WTC11 (cell line): ENCODE data around the gene SHISAL2A. TPM values are rescaled to one million over a fixed set of nuclear protein-coding genes. Genes with fewer than 3 reads are reported as not detected.

ENCODE experiments used
- ATAC-seq: fragments of 200-7000 bp; cut with Tn5 transposase; 2 replicates; pipeline ENCODE4 v1.10.0; 2021; ENCODE audit warnings: mild to moderate bottlenecking, moderate library complexity
- CTCF ChIA-PET: fragments of 300-600 bp; sonication (Branson Sonifier 250); formaldehyde crosslinking; loops from one replicate; lab custom pipeline; 2021; ENCODE audit warnings: antibody characterized with exemption; lab: Charles Lee
- POLR2A ChIA-PET: fragments of 350-600 bp; sonication (Branson Sonifier 250); formaldehyde crosslinking; loops from one replicate; lab custom pipeline; 2021; ENCODE audit warnings: antibody characterized with exemption; lab: Charles Lee
- DNase-seq: peaks from one replicate; pipeline ENCODE4 v3.0.0; 2021; ENCODE audit warnings: low spot score
- H3K27ac Mint-ChIP-seq: 2 replicates; pipeline ENCODE4 v1.8.0; 2021; ENCODE audit warnings: mixed read lengths
- H3K27me3 Mint-ChIP-seq: 2 replicates; pipeline ENCODE4 v1.8.0; 2021; ENCODE audit warnings: low read depth, mild to moderate bottlenecking, moderate library complexity, mixed read lengths
- H3K36me3 Mint-ChIP-seq: 2 replicates; pipeline ENCODE4 v1.8.0; 2021; ENCODE audit warnings: mixed read lengths
- H3K4me1 Mint-ChIP-seq: 2 replicates; pipeline ENCODE4 v1.8.0; 2022; ENCODE audit warnings: mixed read lengths
- H3K4me3 Mint-ChIP-seq: 2 replicates; pipeline ENCODE4 v1.8.0; 2021; ENCODE audit warnings: mild to moderate bottlenecking, moderate library complexity, mixed read lengths
- H3K9me3 Mint-ChIP-seq: 2 replicates; pipeline ENCODE4 v1.8.0; 2021; ENCODE audit warnings: mixed read lengths
- ARID4B ChIP-seq: sonication (generic); formaldehyde crosslinking; IDR thresholded peaks from 2 replicates; pipeline ENCODE4 v1.8.0; 2023; ENCODE audit warnings: missing genetic modification reagents, mild to moderate bottlenecking, borderline replicate concordance
- ATF1 ChIP-seq: sonication (generic); formaldehyde crosslinking; IDR thresholded peaks from 2 replicates; pipeline ENCODE4 v1.8.1; 2023; ENCODE audit warnings: mild to moderate bottlenecking, moderate library complexity, missing genetic modification reagents
- CREB1 ChIP-seq: sonication (generic); formaldehyde crosslinking; IDR thresholded peaks from 2 replicates; pipeline ENCODE4 v1.8.0; 2023; ENCODE audit warnings: mild to moderate bottlenecking, missing genetic modification reagents
- ELF4 ChIP-seq: sonication (generic); formaldehyde crosslinking; IDR thresholded peaks from 2 replicates; pipeline ENCODE4 v1.8.1; 2022; ENCODE audit warnings: low read depth, mild to moderate bottlenecking, moderate library complexity, missing genetic modification reagents
- ESRRA ChIP-seq: sonication (generic); formaldehyde crosslinking; IDR thresholded peaks from 2 replicates; pipeline ENCODE4 v1.8.1; 2022; ENCODE audit warnings: mild to moderate bottlenecking, missing genetic modification reagents, borderline replicate concordance
- MXD4 ChIP-seq: fragments of 250-450 bp; sonication (Bioruptor Pico); IDR thresholded peaks from 2 replicates; pipeline ENCODE4 v1.8.0; 2021; ENCODE audit warnings: mild to moderate bottlenecking, moderate library complexity, borderline replicate concordance
- NR2C2 ChIP-seq: sonication (generic); formaldehyde crosslinking; IDR thresholded peaks from 2 replicates; pipeline ENCODE4 v1.8.0; 2022; ENCODE audit warnings: mild to moderate bottlenecking, missing genetic modification reagents
- SMAD4 ChIP-seq: sonication (generic); formaldehyde crosslinking; IDR thresholded peaks from 2 replicates; pipeline ENCODE4 v1.8.0; 2022; ENCODE audit warnings: mild to moderate bottlenecking, missing genetic modification reagents
- SP1 ChIP-seq: sonication (generic); formaldehyde crosslinking; conservative IDR thresholded peaks from 2 replicates; pipeline ENCODE4 v1.8.1; 2022; ENCODE audit warnings: missing genetic modification reagents
- STAT6 ChIP-seq: sonication (generic); formaldehyde crosslinking; conservative IDR thresholded peaks from 2 replicates; pipeline ENCODE4 v1.8.1; 2023; ENCODE audit warnings: mild to moderate bottlenecking, low read depth, missing genetic modification reagents, moderate library complexity
- ZNF138 ChIP-seq: sonication (generic); formaldehyde crosslinking; conservative IDR thresholded peaks from 2 replicates; pipeline ENCODE4 v1.8.1; 2022; ENCODE audit warnings: mild to moderate bottlenecking, moderate library complexity, missing genetic modification reagents
- ZNF396 ChIP-seq: fragments of 250-450 bp; sonication (Bioruptor Pico); IDR thresholded peaks from 2 replicates; pipeline ENCODE4 v1.8.0; 2021; ENCODE audit warnings: mild to moderate bottlenecking, moderate library complexity, borderline replicate concordance
- ZNF671 ChIP-seq: fragments of 250-450 bp; sonication (Bioruptor Pico); IDR thresholded peaks from 2 replicates; pipeline ENCODE4 v1.8.0; 2021; ENCODE audit warnings: mild to moderate bottlenecking
- ZSCAN18 ChIP-seq: fragments of 250-450 bp; sonication (Bioruptor Pico); IDR thresholded peaks from 2 replicates; pipeline ENCODE4 v2.1.2; 2022; ENCODE audit warnings: mild to moderate bottlenecking, moderate library complexity
- total RNA-seq: library from RNA; stranded (reverse); gene quantifications from 3 replicates; pipeline ENCODE4 v1.2.3, GENCODE V29; 2021

Gene SHISAL2A
- total RNA-seq, 1 experiment from 2014 or later = 1.4 TPM

- no peak for TF ChIP-seq MXD4 (CRISPR knock-in tag)
Measured at GRCh38 chr1:52669696-52670095, 36.7 kb downstream of the SHISAL2A start (continued).

- H3K4me3 Mint-ChIP-seq = no peak overlapping the region
- no peaks in the 10 kb centered on the region for H3K36me3 Mint-ChIP-seq
- CTCF ChIA-PET = no interaction called here
- no peaks in the 10 kb centered on the region for H3K9me3 Mint-ChIP-seq
- H3K27ac Mint-ChIP-seq = no peak overlapping the region
- ATAC-seq (no peak), DNase-seq (no peak)
- POLR2A ChIA-PET = no interaction called here
- H3K27me3 Mint-ChIP-seq = no peaks in the 10 kb centered on the region; the same call in 1 of the 2 replicates
- H3K4me1 Mint-ChIP-seq = peaks cover 21% of the 10 kb centered on the region
- TF ChIP-seq ZNF138 (CRISPR knock-in tag) = no peak
- TF ChIP-seq ZNF671 = no peak
- no peak for TF ChIP-seq ARID4B (CRISPR knock-in tag)
- TF ChIP-seq CREB1 (CRISPR knock-in tag) = no peak
Measured at GRCh38 chr1:52670604-52671003, 37.6 kb downstream of the SHISAL2A start.

- Mint-ChIP-seq H3K27ac (peak overlapping the region; percentile 28; the same call in 1 of the 2 replicates), H3K27me3 (no peaks in the 10 kb centered on the region; the same call in 1 of the 2 replicates), H3K4me1 (peaks cover 12% of the 10 kb centered on the region), H3K4me3 (no peak overlapping the region), H3K9me3 (no peaks in the 10 kb centered on the region), H3K36me3 (no peaks in the 10 kb centered on the region)
- POLR2A ChIA-PET = no interaction called here
- no peak for TF ChIP-seq STAT6
- no peak for TF ChIP-seq SMAD4 (CRISPR knock-in tag)
- ATAC-seq (no peak), DNase-seq (no peak)
- CTCF ChIA-PET = interaction anchor here (0.6 kb wide), 1 partner anchor 321 kb away, joined by 3 read pairs; no protein-coding TSS in a partner anchor
Measured at GRCh38 chr1:52672946-52673345, 40.0 kb downstream of the SHISAL2A start.

- no peaks in the 10 kb centered on the region for H3K27me3 Mint-ChIP-seq
- no peak overlapping the region for H3K4me3 Mint-ChIP-seq
- POLR2A ChIA-PET = no interaction called here
- no peak overlapping the region for H3K27ac Mint-ChIP-seq
- ATAC-seq (no peak), DNase-seq (no peak)
- no peaks in the 10 kb centered on the region for H3K36me3 Mint-ChIP-seq
- peaks cover 12% of the 10 kb centered on the region for H3K4me1 Mint-ChIP-seq
- CTCF ChIA-PET = no interaction called here
- no peaks in the 10 kb centered on the region for H3K9me3 Mint-ChIP-seq
- TF ChIP-seq ESRRA (CRISPR knock-in tag) (no peak), ZSCAN18 (CRISPR knock-in tag) (no peak), ATF1 (CRISPR knock-in tag) (no peak), NR2C2 (CRISPR knock-in tag) (no peak), ELF4 (no peak), SP1 (no peak), ZNF396 (CRISPR knock-in tag) (no peak), ARID4B (CRISPR knock-in tag) (no peak)
Measured at GRCh38 chr1:52673513-52673912, 40.5 kb downstream of the SHISAL2A start.
